IMR-90 (cell line): ENCODE measurements around the gene SLC9A1. TPM values are rescaled to one million over a fixed set of nuclear protein-coding genes. Genes with fewer than 3 reads are reported as not detected.

Experiments
- ATAC-seq: fragments of 200-7000 bp; cut with Tn5 transposase; 2 replicates; pipeline ENCODE4 v1.9.1; 2020; ENCODE audit warnings: low read depth, mild to moderate bottlenecking, moderate library complexity
- BruUV-seq: library from RNA; stranded (reverse); fragments of 400-500 nt; replicated peaks from 2 replicates; lab custom pipeline; 2021; lab: Mats Ljungman, UMichigan
- CTCF ChIA-PET: fragments of 300-600 bp; formaldehyde crosslinking; extraction: SDS; loops from one replicate; lab custom pipeline; 2021; ENCODE audit warnings: antibody characterized with exemption; lab: Yijun Ruan, JAX
- POLR2A ChIA-PET: fragments of 300-600 bp; sonication (Branson Sonifier 250); formaldehyde crosslinking; loops from one replicate; lab custom pipeline; 2022; ENCODE audit warnings: antibody characterized with exemption; ENCODE audit not compliant: unreplicated experiment; lab: Charles Lee
- DNase-seq: peaks from one replicate; pipeline ENCODE4 v3.0.0; 2013
- H2AFZ ChIP-seq: replicated peaks from 2 replicates; pipeline ENCODE3; 2013; ENCODE audit warnings: low read length, mild to moderate bottlenecking; ENCODE audit not compliant: poor library complexity
- H2AK5ac ChIP-seq: 2 replicates; pipeline ENCODE4 v1.6.1; 2013; ENCODE audit warnings: low read depth, low read length, inconsistent platforms
- H2AK9ac ChIP-seq: replicated peaks from 2 replicates; pipeline ENCODE3; 2013; ENCODE audit warnings: mild to moderate bottlenecking, low read depth, low read length, moderate library complexity; ENCODE audit not compliant: poor library complexity
- H2BK120ac ChIP-seq: 2 replicates; pipeline ENCODE4 v1.6.1; 2013; ENCODE audit warnings: low read depth, low read length, inconsistent platforms
- H2BK15ac ChIP-seq: 3 replicates; pipeline ENCODE4 v1.6.1; 2013; ENCODE audit warnings: low read depth, low read length, inconsistent platforms
- H2BK20ac ChIP-seq: 2 replicates; pipeline ENCODE4 v1.6.1; 2013; ENCODE audit warnings: low read depth, mild to moderate bottlenecking, inconsistent platforms, low read length, moderate library complexity
- H2BK5ac ChIP-seq: 2 replicates; pipeline ENCODE4 v1.6.1; 2013; ENCODE audit warnings: mild to moderate bottlenecking, low read depth, low read length, inconsistent platforms; ENCODE audit not compliant: poor library complexity, severe bottlenecking
- H3K14ac ChIP-seq: replicated peaks from 2 replicates; pipeline ENCODE4 v1.6.1; 2013; ENCODE audit warnings: low read depth, low read length, inconsistent platforms
- H3K18ac ChIP-seq: 2 replicates; pipeline ENCODE4 v1.6.1; 2013; ENCODE audit warnings: low read depth, low read length, control low read depth
- H3K23ac ChIP-seq: 2 replicates; pipeline ENCODE4 v1.6.1; 2013; ENCODE audit warnings: low read depth, low read length, inconsistent platforms
- H3K27ac ChIP-seq: 2 replicates; pipeline ENCODE4 v1.5.1; 2013; ENCODE audit warnings: mild to moderate bottlenecking, control low read depth, low read length; ENCODE audit not compliant: insufficient read depth
- H3K27me3 ChIP-seq: 2 replicates; pipeline ENCODE4 v1.6.1; 2013; ENCODE audit warnings: low read length; ENCODE audit not compliant: control insufficient read depth, insufficient read depth
- H3K36me3 ChIP-seq: 2 replicates; pipeline ENCODE4 v1.6.1; 2013; ENCODE audit warnings: low read length, mixed read lengths; ENCODE audit not compliant: control insufficient read depth, insufficient read depth
- H3K4ac ChIP-seq: 2 replicates; pipeline ENCODE4 v1.6.1; 2013; ENCODE audit warnings: low read depth, low read length, inconsistent platforms
- H3K4me1 ChIP-seq: 2 replicates; pipeline ENCODE4 v1.6.1; 2013; ENCODE audit warnings: low read length, mixed read lengths; ENCODE audit not compliant: control insufficient read depth, insufficient read depth
- H3K4me2 ChIP-seq: 2 replicates; pipeline ENCODE4 v1.6.1; 2013; ENCODE audit warnings: low read depth, mild to moderate bottlenecking, control low read depth, low read length, moderate library complexity
- H3K4me3 ChIP-seq: 2 replicates; pipeline ENCODE4 v1.5.1; 2013; ENCODE audit warnings: low read depth, mild to moderate bottlenecking, control low read depth, low read length, moderate library complexity; ENCODE audit not compliant: insufficient read depth
- H3K56ac ChIP-seq: 2 replicates; pipeline ENCODE4 v1.6.1; 2013; ENCODE audit warnings: low read length, inconsistent platforms; ENCODE audit not compliant: insufficient read depth; ENCODE audit errors: extremely low read depth
- H3K79me1 ChIP-seq, 2 experiments: 2 replicates each; pipeline ENCODE4 v1.6.1; 2013; ENCODE audit warnings: low read length in 2 of 2, inconsistent platforms in 1 of 2, low read depth in 1 of 2
- H3K9ac ChIP-seq: 2 replicates; pipeline ENCODE4 v1.6.1; 2013; ENCODE audit warnings: low read depth, low read length, control low read depth
- H3K9me1 ChIP-seq: 2 replicates; pipeline ENCODE4 v1.6.1; 2013; ENCODE audit warnings: low read length, inconsistent platforms; ENCODE audit not compliant: insufficient read depth
- H3K9me3 ChIP-seq: 2 replicates; pipeline ENCODE4 v1.6.1; 2013; ENCODE audit warnings: low read length; ENCODE audit not compliant: control insufficient read depth, insufficient read depth
- H4K20me1 ChIP-seq: 2 replicates; pipeline ENCODE4 v1.6.1; 2013; ENCODE audit warnings: low read length, inconsistent platforms; ENCODE audit not compliant: insufficient read depth
- H4K5ac ChIP-seq: 2 replicates; pipeline ENCODE4 v1.6.1; 2013; ENCODE audit warnings: mild to moderate bottlenecking, low read depth, low read length, control low read depth
- H4K8ac ChIP-seq, 2 experiments: 2 replicates each; pipeline ENCODE4 v1.6.1; 2013; ENCODE audit warnings: low read depth in 2 of 2, low read length in 2 of 2, control low read depth in 1 of 2, inconsistent platforms in 1 of 2
- H4K91ac ChIP-seq: 2 replicates; pipeline ENCODE4 v1.6.1; 2013; ENCODE audit warnings: low read depth, low read length, inconsistent platforms; ENCODE audit not compliant: insufficient read depth
- MAZ ChIP-seq: IDR thresholded peaks from 2 replicates; pipeline ENCODE4 v1.6.1; 2012; ENCODE audit warnings: low read depth, mild to moderate bottlenecking, low read length, improper control_type of control experiment, moderate library complexity, borderline replicate concordance
- RAD21 ChIP-seq: IDR thresholded peaks from 2 replicates; pipeline ENCODE4 v1.6.1; 2012; ENCODE audit warnings: low read length, improper control_type of control experiment
- RCOR1 ChIP-seq: IDR thresholded peaks from 2 replicates; pipeline ENCODE4 v1.6.1; 2012; ENCODE audit warnings: mild to moderate bottlenecking, low read length, improper control_type of control experiment; ENCODE audit not compliant: insufficient replicate concordance
- WGBS, 2 experiments: methylation state at CpG; one replicate each; pipeline versions ENCODE4 v1.1.5 to v1.1.7; 2013; ENCODE audit warnings: missing lambda C conversion rate in 2 of 2; ENCODE audit not compliant: insufficient read length in 1 of 2; ENCODE audit errors: extremely low coverage in 2 of 2; 5-methylcytosine and 5-hydroxymethylcytosine counted together
- dilution Hi-C: fragments of 300-500 bp; cut with HindIII; formaldehyde crosslinking; loops from one replicate; pipeline ENCODE4 v1.14.3; 2018; ENCODE audit warnings: low sequenced_read_pairs; ENCODE audit not compliant: unreplicated experiment
- in situ Hi-C: fragments of 300-500 bp; cut with MboI; formaldehyde crosslinking; loops from 3 replicates; pipeline ENCODE4 v1.14.3; 2019; ENCODE audit warnings: low sequenced_read_pairs, inconsistent platforms, mixed read lengths
- intact Hi-C: fragments of 100-400 bp; cut with micrococcal nuclease; formaldehyde crosslinking; loops from 2 replicates; pipeline ENCODE4 v1.10.0; 2022
- polyA plus RNA-seq, 3 experiments: library from polyadenylated mRNA; depleted of rRNA; stranded (reverse); fragments of >200 nt; gene quantifications; 2 replicates each; pipeline ENCODE4 v1.2.3, GENCODE V29; 2012; ENCODE audit warnings: low replicate concordance in 1 of 3
- total RNA-seq: library from RNA; depleted of rRNA; stranded (reverse); fragments of >200 nt; gene quantifications from 2 replicates; pipeline ENCODE4 v1.2.3, GENCODE V29; 2012

The SLC9A1 gene
- total and polyA plus RNA-seq, 2 of the 4 experiments (the other 2 are of a cell fraction): 2.0 to 21.2 TPM

DNA sequence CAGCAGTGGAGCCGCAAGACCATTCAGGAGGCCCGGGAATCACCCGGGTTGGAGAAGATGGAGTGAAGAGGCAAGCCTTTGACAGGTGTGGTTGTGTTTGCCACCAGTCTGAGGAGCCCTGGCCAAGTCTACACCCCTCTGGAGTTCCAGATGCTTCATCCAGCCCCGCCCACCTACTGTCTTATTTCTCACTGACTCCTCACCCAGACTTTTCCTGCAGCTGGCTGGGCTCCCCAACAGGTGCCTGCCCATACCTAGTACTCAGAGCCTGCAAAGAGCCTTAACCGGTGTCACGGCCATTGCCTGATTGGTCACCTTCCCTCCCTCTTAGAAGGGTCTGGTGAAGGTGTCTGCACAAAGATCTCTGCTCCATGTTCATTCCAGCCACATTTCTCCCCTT lies 16.0 kb downstream of the SLC9A1 start:
- Histone ChIP-seq H2AK9ac (no peak overlapping the region), H2BK5ac (no peak overlapping the region), H2BK15ac (no peak overlapping the region), H3K18ac (no peak overlapping the region), H4K91ac (no peak overlapping the region), H2AK5ac (no peak overlapping the region), H3K23ac (no peak overlapping the region), H3K4me3 (no peak overlapping the region), H3K36me3 (no peaks in the 10 kb centered on the region), H2AFZ (no peak overlapping the region), H3K9me3 (no peaks in the 10 kb centered on the region), H3K14ac (no peak overlapping the region), H3K56ac (no peak overlapping the region), H3K4me1 (peaks cover 18% of the 10 kb centered on the region), H3K27me3 (no peaks in the 10 kb centered on the region), H2BK20ac (no peak overlapping the region), H3K9ac (no peak overlapping the region), H4K8ac (no peak overlapping the region), H3K4ac (no peak overlapping the region), H4K5ac (no peak overlapping the region), H3K4me2 (peak overlapping the region; percentile 23; the same call in 1 of the 2 replicates), H2BK120ac (no peak overlapping the region), H3K27ac (no peak overlapping the region), H4K20me1 (peaks cover 64% of the 10 kb centered on the region), H3K79me1 (peaks cover 36 to 90% of the 10 kb centered on the region in 2 experiments), H3K9me1 (peaks cover 42% of the 10 kb centered on the region)
- no peak for DNase-seq
- TF ChIP-seq RCOR1: no peak
- TF ChIP-seq RAD21: no peak
- TF ChIP-seq MAZ: no peak
- WGBS, 2 experiments: 89% methylated on average over 3 of the region's 6 CpGs; no CpG with 5 or more reads in 1 of the 2 experiments
- intact Hi-C loops (no loop called here), in situ Hi-C loops (no loop called here), dilution Hi-C loops (no loop called here)
- ChIA-PET POLR2A (no interaction called here), CTCF (interaction anchor here (0.5 kb wide), 1 partner anchor 50 kb away, joined by 4 read pairs; no protein-coding TSS in a partner anchor)
- BruUV-seq: no TSS peak
- ATAC-seq: no peak
